EL (cell line): ENCODE results near the gene MDM1.
A peak's percentile ranks its signal among the peaks of the same experiment; 100 is the strongest.

Source experiments
- DNase-seq: peaks from one replicate; pipeline ENCODE4 v3.0.0-alpha.2; 2016

The MDM1 gene, protein sequence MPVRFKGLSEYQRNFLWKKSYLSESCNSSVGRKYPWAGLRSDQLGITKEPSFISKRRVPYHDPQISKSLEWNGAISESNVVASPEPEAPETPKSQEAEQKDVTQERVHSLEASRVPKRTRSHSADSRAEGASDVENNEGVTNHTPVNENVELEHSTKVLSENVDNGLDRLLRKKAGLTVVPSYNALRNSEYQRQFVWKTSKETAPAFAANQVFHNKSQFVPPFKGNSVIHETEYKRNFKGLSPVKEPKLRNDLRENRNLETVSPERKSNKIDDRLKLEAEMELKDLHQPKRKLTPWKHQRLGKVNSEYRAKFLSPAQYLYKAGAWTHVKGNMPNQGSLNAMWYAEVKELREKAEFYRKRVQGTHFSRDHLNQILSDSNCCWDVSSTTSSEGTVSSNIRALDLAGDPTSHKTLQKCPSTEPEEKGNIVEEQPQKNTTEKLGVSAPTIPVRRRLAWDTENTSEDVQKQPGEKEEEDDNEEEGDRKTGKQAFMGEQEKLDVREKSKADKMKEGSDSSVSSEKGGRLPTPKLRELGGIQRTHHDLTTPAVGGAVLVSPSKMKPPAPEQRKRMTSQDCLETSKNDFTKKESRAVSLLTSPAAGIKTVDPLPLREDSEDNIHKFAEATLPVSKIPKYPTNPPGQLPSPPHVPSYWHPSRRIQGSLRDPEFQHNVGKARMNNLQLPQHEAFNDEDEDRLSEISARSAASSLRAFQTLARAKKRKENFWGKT

DNA sequence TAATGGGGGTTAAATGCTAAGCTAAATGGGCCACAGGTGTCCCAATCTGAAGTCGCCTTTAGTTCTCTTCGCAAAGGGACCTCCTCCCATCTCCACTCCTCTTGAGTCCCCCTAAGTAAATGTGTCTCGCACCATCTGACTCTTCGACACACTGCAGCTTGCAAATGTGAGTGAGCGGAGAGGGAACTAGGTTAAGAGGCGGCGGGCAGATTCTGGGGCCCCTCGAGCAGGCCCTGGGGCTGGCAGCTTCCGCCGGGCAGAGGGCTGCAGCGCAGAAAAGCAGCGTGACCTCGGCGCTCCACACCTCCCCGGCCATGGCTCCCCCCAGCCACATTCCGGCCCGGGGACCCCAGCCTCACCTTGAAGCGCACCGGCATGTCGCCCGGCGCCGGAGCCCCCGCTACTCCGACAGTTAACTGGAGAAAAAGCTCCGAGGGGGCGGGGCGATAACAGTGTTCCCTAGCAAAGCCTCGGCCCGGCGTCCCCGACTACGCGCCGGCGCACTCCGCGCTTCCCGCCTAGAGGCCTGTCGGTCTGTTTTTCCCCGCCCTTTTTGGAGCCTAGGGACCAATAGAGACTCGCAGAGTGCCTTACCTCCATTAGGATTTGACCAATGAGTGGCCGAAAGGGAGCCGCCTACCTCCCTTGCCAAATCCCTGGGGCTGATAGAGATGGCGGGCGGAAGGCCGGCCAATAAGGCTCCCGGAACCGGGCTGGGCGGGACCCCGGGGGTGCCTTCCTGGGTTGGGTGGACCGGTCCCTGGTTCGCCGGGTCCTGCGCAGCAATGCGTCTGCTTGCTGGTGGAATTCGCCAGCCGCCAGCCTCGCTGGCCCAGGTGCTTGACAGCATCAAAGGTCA is at the start of gene MDM1:
Gene MDM1 (minus strand): TSS at position 494 of the 859 bp plus-strand sequence. CDS start 117 bp downstream, at position 377.
- peak; percentile 99 for DNase-seq

DNA sequence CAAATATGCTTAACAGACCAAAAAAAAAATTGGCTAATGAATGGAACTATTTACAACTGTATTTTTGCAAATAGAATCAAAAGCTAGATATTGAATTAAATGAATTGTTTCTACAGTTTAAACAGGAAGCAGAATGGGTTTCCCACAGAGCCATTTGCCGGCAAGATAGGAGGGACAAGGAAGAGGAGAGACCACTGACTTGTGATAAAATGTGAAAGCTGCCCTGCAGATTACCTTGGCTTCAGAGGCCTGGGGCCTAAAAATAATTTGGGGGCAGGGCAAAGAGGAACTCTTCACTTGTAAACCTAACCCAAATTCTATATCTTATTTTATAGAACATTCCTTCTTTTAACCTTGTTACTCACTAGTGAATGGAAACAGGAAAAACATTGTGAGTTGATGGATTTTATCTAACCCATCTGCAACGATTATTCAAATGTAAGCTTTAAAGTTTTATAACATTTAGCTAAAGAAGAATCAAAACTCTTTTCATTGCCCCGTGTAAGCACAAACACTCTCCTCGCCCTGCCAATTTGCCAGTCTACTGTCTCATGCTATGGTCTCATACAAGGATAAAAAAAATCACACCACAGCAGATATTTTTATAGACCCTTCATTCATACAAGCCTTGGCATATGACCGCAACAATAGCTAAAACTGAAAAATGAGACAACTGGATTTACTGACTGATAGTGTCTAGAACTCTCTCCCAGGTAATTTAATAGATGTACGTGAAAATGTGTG is 49.5 kb upstream of the MDM1 start:
- DNase-seq = no peak

DNA sequence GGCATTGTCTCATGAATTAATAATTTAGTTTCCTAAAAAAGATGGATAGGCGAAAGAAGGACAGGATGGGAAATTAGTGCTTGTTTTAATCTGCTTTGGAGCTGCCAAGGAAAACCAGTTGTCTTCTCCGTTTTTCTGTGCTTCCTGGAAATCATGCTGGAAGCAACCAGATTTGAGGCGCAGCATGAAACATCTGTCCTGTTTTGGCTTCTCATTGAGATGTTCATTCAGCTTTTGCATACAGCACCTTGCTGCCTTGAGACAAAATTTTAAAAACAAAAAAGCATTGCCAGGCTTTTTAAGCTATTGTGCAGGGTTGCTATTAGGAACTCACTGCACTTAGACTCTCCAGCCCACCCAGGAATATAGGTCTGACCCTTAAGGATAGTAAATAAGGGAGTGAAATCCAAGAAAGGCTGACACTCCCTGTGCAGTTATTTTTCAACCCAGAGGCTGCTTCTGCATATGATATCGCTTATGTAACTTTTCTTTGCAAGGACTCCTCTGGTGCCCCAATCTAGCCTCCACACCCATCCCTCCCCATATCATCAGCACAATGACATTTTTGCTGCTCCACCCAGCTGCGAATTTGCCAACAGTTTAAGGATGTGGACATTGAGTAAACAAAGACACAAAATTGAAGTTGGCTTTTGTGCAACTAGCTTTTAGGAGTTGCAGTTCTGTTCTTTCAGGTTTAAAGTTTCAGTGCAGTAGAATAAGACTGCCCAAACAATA is 46.9 kb upstream of the MDM1 start:
- DNase-seq = no peak

DNA sequence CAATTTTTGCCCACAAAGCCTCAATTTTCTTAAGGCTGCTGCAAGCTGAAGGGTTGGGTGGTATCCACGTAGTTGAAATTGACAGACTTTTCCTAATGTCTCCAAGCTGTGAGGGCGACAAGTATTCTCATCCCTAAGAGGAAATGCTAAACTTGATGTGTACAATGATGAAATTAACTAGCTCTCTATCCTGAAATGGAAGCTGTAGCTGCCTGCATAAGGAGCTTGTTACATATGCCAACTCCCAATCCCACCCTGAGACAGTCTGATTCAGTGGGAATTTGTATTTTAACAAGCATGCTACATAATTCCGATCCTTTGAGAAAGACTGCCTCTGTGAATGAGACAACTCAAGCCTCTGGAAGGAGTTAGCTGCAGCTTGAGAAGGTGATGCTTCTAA is 45.7 kb upstream of the MDM1 start:
- DNase-seq = no peak

DNA sequence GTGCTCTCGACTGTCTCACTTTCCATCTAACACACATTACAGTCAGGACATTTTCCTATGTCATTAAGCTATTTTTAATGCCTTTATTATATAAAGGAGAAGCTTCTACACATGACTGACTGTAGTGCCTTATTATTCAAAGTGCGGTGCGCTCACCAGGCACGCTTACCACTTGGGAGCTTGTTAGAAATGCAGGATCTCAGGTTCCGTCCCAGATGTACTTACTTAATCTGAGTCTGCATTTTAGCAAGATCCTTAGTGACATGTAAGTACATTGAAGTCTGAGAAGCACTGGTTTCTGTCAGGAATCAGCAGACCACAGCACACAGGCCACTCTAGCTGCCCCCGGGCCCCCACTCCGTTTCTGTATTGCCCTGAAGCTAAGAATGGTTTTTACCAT is 44.7 kb upstream of the MDM1 start:
- no peak for DNase-seq

DNA sequence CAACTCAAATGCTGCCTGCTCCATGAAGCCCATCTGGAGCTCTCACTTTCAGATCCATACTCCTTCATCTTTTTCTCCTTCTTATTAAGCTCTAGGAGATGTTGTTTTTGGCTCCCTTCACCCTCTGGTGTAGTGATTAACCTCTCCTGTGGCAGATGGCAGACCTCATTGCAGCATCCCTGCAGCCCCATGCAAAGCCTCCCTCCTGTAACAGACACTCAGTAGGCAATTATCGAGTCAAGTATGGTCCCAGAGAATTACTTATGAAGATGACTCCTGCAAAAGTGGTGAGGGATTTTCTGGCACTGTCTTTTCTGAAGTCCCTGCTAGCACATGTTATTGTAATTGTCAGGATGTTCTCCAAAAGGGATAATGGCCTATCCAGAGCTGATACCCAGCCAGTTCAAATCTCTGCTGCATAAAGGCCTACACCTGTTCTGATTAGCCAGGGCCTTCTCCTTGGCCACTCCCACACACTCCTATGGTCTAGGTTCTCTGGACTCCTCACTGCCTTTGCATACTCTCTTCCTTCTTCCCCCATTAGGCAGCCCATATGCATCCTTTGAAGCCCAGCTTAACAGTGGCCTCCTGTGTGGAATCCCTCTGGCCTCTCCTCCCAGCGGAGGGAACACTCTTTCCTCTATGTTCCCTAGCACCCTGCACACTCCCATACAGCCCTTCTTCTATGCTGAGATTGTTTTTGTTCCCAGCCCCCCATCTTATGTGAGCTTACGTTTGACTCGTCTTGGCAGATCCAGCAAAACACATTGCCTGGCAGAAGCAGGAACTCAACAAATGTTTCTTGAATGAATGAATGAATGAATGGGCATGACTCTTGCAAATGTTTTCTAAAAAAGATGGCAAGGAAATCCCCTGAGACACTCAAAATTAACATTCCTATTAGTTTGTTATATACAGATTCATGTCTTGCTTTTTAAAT is 43.9 kb upstream of the MDM1 start:
- peak; percentile 8 for DNase-seq

DNA sequence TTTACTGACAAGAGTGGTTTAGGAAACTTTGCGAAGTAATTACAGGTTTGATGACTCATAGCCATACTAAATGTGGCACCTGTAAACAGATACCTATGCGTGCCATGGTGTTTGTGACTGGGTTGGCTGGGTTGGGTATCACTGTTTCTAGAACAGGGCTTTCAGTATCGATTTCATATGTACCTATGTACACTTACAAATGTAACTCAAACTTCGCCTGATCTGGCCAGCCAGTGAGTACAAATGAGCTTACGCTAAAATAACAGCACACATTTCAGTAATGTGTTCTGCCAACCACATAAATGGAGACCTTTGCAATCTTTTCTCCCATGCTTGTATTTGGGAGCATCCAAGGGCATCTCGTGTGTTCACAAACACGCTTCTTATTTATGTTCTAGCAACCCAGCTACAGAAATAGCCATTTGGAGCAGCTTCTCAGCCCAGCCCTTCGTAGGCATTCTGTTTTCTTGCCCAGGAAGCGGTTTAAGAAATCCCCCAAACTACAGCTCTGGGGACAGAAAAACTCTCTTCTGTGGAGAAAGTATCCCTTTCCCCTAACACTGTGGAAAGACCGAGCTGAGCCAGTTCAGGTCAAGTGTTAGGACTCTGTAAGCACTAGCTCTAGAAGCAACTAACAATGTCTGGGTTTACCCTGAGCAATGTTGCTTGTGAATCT is 42.3 kb upstream of the MDM1 start:
- DNase-seq = no peak

DNA sequence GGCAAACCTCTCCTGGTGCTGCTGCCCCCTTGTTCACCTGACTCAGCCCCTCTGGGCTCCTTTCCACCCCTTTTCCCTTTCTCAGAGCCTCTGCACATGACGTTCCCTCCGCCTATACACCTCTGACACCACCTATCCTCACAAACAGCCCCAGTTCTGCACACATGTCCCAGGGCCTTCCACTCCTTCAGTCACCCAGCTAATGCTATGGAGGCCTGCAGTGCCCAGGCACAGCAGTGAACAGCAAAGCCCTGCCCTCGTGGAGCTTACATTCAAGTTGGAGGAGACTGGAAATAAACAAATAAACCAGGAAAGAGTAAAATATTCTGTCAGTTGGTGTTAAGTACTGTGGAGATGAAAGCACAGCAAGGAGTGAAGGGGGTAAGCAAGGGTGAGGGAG is 38.5 kb upstream of the MDM1 start:
- no peak for DNase-seq

DNA sequence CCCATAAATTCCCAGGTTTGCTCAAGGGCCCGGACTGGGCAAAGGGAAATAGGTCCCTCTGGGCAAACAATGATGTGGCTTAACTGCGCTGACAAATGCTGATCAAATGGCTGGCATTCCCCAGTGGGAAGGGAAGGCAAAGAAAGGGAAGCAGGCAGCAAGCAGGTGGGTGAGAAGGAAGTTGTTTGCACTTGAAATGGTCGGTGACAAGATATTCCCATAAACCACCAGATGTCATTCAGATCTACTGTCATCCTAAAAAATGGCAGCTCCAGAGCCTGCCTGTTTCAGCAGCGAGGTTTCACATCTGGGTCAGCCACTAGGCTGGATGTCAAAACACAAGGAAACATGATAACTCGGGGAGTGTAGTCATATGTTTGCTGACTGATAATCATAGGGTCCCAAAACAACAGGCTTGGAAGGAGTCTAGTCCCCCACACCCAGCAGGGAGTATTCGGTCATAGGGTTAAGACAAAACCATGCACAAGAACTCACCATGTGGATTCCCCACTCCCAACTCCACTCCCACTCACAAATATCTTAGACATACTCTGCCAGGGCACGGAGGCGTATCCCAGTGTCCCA is 37.9 kb upstream of the MDM1 start:
- DNase-seq = no peak

DNA sequence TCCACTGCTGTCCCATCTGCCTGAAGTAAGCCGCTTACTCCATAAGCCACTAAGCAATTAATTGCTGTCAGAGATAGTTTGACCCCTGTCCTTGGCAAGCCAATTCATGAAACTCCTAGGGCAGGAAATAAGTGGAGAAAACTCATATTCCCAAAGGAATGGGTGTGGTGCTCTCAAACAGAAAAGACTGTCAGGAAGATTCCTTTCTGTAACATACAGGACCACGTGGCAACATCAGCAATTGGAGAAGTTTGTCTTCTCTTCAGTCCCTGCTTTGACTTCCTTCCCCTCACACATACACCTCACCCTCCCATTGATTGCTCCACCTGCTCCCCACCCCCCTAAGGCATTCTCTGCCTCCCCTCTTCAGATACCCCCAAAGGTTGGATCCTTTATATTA is 36.2 kb upstream of the MDM1 start:
- DNase-seq = no peak

DNA sequence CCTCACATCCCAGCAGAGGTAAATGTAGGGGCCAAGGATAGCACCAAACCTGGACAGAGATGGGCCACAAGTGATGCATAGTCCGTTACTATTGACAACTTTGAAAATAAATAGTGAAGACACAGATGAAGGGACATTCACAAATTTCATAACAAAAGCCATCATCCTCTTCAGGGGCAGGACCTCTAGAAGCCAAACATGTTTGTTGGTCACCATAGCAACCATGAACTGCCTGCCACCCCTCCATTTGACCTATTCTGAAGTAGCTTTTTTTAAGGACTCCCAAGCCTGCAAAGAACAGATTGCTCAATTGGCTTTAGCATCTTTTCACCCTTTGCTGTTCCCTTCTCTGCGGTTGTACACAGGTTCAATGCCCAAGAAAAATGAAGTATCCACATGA is 35.7 kb upstream of the MDM1 start:
- DNase-seq = no peak

DNA sequence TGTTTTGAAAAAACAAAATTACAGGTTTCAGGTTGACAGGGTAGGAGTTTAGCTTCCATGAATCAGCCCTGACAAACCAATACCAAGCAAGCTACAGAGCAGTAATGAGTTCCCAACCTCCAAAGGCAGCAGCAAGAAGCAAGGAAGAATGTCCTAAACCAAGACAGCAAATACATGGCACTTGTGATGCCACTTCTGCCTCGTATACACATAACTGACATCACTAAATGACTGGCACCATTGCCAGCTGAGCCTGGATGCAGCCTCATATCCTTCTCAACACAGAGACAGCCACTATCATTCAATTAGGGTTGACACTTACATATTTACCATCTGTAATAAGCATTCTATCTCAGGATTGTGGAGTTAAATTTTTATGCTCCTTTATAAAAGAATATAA is 35.0 kb upstream of the MDM1 start:
- DNase-seq = no peak

DNA sequence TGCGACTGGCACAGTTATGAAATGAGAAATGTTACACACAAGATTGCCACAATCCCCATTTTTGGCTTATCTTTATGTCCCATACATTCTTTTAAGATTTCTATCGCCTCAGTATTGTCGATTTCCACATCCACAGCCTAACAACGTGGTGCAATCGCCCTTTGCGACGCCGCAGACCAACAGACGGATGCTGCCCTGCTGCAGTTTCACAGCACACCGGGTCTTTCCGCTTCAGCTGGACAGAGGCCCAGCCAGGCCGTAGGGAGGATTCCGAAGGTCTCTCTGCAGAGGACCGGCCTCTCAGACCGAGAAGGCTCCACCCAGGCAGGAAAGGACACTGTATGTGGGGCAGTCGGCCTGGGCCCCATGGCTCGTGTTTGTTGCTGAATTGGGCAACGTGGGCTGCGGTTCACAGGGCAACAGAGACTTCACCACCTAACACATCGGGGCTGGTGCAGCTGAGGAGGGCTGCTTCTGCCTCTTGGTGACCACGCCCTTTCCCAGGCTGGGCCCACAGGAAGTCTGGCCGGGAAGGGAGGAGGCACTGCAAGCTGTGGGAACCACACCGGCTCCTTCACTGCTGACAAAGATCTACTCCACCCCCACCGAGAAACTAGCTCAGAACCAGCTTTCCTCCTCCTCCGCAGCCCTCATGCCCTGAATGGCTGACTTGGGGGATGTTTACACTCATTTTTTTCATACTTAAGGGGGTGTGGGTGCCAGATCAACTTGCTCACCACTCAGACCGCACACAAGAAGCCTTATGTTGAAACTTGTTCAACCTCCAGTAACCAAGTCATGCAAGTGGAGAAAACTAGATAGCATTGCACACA is 32.9 kb upstream of the MDM1 start:
- DNase-seq = peak; percentile 96

DNA sequence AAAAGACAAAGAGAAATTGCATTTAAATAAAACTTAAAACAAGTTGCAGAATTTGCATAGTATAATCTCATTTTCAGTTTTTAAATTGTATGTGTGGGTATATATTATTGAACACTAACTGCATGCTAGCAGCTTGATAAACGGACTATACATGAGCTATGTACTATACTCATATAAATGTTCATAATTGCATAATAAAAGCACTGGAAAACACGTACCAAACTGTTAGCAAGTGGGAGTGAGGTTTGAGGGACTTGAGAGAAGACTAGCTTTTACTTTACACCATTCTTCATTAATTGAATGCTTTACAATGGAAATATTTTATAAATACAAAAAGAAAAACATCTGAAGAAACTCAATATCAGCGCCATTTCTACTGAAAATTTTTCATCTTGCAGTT is 32.2 kb upstream of the MDM1 start:
- DNase-seq = no peak

DNA sequence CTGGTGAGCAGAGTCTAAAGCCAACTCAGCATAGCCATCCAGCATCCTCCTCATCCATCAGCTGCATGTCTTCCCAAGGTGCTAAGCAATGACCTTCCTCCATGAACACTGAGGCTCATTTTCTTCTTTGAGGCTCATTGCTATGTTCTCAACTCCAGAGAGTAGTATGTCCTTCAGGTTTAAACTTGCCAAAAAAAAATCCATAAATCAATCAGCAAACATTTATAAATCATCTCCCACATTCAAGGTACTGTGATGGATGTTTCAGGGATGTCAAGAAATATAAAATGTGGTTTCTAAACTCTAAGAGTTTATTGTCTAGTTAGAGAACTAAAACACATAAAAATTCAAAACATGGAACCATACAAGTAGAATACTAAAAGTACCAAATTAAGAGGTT is 29.8 kb upstream of the MDM1 start:
- no peak for DNase-seq

DNA sequence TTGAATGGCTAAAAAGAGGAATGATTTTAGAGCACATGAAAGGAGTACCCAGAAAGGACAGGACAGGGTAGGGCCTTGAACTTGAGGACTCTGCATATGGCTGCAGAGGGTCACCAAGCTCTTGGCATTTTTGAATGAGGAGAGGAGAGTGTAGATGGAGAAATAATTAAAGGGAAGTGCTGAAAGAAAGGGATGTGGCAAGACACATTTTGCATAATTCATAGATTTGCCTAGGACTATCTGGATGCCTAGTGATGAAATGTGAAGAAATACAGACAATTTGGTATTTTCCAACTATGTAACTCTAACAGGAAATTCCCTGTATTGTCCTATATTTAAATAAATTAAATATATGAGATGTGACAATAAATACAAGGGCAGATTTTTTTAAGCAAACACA is 27.5 kb upstream of the MDM1 start:
- DNase-seq = no peak

DNA sequence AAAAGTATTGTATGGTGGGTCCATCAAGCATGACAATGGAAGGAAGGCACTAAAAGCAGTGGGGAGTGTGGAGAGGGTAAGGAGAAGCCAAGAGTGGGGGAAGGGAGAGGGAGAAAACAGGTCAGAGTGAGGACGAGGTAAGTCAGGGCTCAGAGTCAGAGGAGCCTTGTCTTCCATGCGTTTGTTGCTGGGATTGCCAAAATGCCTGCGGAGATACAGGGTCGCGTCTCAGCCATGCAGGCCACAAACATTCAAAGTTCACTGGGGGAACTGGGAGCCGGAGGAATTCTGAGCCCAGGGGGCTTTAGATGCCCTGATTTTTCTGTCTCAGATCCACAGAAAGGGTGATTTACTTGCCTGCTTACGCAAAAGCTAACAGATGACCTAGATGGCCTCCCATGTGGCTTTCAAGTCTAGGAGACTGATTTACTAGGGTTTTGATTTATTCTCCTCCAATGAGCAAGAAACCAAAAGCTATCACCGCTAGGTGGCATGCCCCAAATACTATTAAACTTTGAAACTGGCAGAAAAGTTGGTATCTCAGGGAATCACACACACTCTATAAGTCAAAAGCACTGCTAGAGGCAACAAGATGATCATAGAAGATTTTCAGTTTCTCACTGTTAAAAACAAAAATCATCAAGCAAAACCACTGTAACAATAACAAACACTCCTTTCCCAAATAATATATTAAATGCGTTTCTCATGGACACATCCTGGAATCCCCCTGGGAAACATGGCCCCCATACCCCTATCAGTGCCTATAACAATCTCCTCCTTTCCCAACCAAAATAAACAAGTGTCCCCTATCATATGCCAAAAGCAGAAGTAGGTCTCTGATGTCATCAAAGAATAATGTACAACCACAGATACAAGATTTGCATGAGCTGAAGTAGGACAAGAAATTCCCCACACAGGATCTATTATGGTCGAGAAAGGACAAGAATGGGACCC is 26.6 kb upstream of the MDM1 start:
- DNase-seq = peak; percentile 81

DNA sequence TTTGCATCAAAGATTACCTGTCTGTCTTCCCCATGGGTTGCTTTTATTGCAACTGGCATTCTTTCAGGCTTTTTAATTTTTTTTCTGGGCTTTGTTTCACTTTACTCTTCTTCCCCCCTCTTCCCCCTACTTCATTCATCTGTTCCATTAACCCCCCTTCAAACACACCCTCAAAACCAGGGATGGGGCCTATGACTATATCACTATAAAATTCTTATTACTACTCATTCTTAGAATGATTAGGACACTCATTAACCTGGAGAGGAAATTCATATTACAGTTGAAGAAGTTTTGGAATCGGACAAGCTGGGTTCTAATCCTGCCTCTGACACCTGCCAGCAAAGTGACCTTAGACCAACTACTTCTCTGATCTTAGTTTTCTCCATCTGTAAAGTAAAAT is 24.8 kb upstream of the MDM1 start:
- DNase-seq = no peak
